A549 (cell line): ENCODE data around the gene GPX7.

Source experiments
- CHD2 ChIP-seq: fragments of 150-350 bp; IDR thresholded peaks from 2 replicates; pipeline ENCODE4 v1.6.1; 2014; ENCODE audit warnings: low read length; ENCODE audit not compliant: partially characterized antibody
- JUNB ChIP-seq: fragments of >200 bp; sonication (Bioruptor Twin); formaldehyde crosslinking; IDR thresholded peaks from 2 replicates; pipeline ENCODE4 v1.6.1; 2016
- KDM1A ChIP-seq: fragments of 200-600 bp; sonication (generic); IDR thresholded peaks from 2 replicates; pipeline ENCODE4 v1.6.1; 2016; ENCODE audit warnings: low read depth, mild to moderate bottlenecking
- MAFK ChIP-seq: fragments of 450-650 bp; IDR thresholded peaks from 2 replicates; pipeline ENCODE4 v1.6.1; 2014; ENCODE audit not compliant: partially characterized antibody
- POLR2A ChIP-seq: IDR thresholded peaks from 2 replicates; pipeline ENCODE4 v1.6.1; 2012; ENCODE audit warnings: mild to moderate bottlenecking, low read length
- POLR2AphosphoS2 ChIP-seq: conservative IDR thresholded peaks from 2 replicates; pipeline ENCODE4 v1.6.1; 2012; ENCODE audit warnings: low read length, improper control_type of control experiment, inconsistent platforms
- RAD21 ChIP-seq, 2 experiments: fragments of >200 bp in 1 of 2; sonication (Bioruptor Twin) in 1 of 2; formaldehyde crosslinking in 1 of 2; IDR thresholded peaks in 1 of 2; conservative IDR thresholded peaks in 1 of 2; 2 replicates in 1 of 2; 3 replicates in 1 of 2; pipeline ENCODE4 v1.6.1; 2012 to 2018; ENCODE audit warnings: inconsistent platforms in 1 of 2
- RCOR1 ChIP-seq: fragments of 150-350 bp; IDR thresholded peaks from 2 replicates; pipeline ENCODE4 v1.6.1; 2014; ENCODE audit warnings: antibody characterized with exemption, low read length, low read depth
- RFX5 ChIP-seq: fragments of 450-650 bp; IDR thresholded peaks from 2 replicates; pipeline ENCODE4 v1.7.1; 2014; ENCODE audit warnings: antibody characterized with exemption, mild to moderate bottlenecking, moderate library complexity
- TF ChIP-seq, protein P1 (sequence below): fragments of >200 bp; sonication (Bioruptor Twin); formaldehyde crosslinking; IDR thresholded peaks from 3 replicates; pipeline ENCODE4 v1.5.1; 2016

DNA sequence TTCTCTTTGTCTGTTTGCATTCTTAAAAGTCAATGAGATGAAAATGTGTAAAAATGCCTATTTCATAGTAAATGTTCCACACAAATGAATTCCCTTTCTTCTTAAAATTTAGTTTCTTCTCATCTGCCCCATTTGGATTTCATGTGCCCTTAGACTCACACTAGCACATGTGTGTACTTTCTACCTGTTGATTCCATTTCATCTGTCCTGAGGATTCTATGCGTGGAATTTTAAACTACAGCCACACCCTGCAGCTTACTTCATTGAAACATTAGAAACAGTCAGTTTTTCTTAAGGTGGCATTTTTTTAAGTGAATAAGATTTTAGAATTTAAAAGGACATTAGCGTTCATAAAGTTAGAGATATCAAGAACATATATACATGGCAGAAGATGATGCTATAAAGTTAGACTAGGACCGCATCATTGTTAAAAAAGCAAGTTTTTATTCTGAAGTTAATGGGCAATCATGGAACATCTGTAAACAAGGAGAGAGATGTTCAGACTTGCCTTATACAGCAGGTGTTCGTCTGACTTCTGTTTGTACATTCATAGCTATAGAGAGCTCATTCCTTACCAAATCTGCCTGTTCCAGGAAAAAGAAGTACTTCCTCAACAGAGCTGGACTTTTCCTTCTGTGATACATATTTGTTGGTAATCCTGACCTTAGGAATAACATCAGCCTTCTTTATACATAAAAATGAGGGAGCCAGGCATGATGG lies 45.4 kb upstream of the GPX7 start:
- no peak for TF ChIP-seq POLR2AphosphoS2
- TF ChIP-seq MAFK, result no peak
- TF ChIP-seq CHD2, result no peak
- TF ChIP-seq KDM1A, result no peak
- TF ChIP-seq POLR2A, result no peak
- TF ChIP-seq JUNB, result no peak
- no peak for TF ChIP-seq RFX5
- no peak for TF ChIP-seq RCOR1
- no peak for TF ChIP-seq RAD21 (conservative IDR thresholded peaks at IDR 0.05 in 1 of 2, IDR thresholded peaks at IDR 0.05 in 1 of 2)
- TF ChIP-seq, protein P1, sequence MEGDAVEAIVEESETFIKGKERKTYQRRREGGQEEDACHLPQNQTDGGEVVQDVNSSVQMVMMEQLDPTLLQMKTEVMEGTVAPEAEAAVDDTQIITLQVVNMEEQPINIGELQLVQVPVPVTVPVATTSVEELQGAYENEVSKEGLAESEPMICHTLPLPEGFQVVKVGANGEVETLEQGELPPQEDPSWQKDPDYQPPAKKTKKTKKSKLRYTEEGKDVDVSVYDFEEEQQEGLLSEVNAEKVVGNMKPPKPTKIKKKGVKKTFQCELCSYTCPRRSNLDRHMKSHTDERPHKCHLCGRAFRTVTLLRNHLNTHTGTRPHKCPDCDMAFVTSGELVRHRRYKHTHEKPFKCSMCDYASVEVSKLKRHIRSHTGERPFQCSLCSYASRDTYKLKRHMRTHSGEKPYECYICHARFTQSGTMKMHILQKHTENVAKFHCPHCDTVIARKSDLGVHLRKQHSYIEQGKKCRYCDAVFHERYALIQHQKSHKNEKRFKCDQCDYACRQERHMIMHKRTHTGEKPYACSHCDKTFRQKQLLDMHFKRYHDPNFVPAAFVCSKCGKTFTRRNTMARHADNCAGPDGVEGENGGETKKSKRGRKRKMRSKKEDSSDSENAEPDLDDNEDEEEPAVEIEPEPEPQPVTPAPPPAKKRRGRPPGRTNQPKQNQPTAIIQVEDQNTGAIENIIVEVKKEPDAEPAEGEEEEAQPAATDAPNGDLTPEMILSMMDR, result no peak
